ENCODE data around the gene SRD5A3.
"Not testable (repeated sequence)": the region's sequence is repeated elsewhere in the genome, so short reads cannot be mapped to it uniquely, and the experiment has no call there.

SRD5A3 gene

DNA sequence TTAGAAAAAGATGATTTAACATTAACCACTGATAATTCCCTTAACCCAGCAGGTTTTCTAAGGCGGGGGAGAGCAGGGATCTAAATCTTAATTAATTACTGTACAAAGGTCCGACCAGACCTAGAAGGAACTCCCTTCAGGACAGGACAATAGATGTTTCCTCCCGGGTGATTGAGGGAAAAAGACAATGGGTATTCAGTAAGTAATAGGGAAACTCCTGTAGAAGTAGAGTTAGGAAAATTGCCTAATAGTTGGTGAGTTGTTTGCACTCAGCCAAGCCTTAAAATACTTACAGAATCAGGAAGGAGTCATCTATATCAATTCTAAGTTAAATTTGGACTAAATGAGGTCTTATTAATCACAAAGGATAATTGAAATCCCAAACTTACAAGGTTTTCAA is 5.8 kb upstream of the SRD5A3 start:
- Histone ChIP-seq H3K4me3 (no peak overlapping the region), H3K27ac (no peak overlapping the region)

DNA sequence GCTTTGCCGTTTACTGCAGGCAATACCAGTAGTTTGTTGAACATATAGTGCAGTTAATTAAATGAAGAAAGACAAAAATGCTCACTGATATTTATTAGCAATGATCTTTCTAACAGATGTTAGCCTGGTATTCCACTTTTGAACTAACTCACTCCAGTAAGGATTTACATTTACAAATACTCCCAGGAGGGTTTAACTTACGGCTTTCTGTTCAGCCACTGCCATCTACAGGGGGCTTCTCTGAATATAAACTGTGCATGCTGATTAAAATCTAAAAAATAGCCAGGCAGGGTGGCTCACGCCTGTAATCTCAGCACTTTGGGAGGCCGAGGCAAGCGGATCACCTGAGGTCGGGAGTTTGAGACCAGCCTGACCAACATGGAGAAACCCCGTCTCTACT is 2.2 kb upstream of the SRD5A3 start:
- H3K4me3 ChIP-seq: no peak overlapping the region
- no peak overlapping the region for H3K27ac ChIP-seq

DNA sequence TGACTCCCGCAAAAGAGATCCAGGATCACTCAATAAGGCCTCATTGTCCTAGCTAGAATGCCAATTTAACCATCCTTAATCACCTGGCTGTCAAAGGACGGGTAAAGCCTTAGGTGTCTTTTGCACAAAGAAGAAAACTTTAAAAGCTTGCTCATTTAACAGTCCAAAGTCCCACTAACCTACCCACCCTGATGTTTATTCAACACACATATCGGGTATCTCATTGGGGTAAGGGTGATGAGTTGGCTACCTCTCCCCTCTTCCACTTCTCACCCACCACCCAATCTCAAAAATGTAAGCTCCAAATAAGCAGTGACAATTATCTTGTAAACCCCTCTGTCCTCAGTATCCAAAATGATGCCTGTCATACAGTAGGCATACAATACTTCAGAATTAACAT is 988 bp upstream of the SRD5A3 start:
- no peak overlapping the region for H3K27ac ChIP-seq
- H3K4me3 ChIP-seq: no peak overlapping the region

DNA sequence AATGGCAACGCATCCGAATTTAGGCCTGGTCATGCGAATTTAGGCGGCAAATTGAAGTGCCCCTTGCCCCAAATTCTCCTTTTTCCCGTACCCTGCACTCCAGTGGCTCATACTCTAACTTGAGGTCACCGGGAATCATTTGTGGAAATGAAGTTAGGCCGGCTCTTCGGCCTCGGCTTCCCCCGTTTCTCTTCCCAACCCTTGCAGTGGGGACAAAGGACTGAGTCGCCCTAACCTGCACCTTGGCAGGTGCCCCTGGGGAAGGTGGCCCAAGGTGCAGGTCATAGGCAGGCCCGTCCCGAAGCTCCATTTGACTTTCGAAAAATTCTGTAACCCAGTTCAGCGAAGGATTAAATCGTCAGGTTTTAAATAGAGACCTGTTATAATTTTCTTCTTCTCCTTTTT is 811 bp downstream of the SRD5A3 start:
- peak overlapping the region; percentile 74 to 97 (median 92) for H3K27ac ChIP-seq
- peak overlapping the region; percentile 53 to 86 (median 73) for H3K4me3 ChIP-seq

DNA sequence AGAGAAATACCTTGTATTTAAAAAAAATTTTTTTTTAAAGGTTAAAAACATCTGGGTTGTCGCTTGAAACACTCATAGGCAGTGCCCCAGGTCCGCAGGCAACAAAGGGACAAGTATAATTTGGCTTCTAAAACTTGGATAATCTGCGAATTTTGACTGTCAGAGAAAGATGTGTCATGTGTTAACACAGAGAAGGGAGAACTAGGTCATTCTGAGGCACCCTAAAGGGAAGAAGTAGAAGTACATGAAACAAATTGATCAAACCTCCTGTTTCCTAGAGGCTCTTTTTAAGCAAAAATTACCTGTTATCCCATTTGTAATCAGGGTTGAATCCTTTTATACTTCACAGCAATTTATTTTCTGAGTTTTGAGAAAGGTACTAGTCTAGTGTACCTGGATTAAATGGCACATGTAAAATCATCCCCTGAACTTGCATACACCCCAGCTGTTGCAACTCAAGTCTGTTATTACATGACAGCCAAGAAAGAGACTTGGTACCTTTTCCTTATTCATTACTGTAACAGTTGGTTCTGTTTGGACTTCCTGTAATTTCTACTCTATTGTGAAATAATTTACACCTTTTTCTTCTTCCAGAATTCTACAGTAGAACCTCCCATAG is 1.7 kb downstream of the SRD5A3 start:
- Histone ChIP-seq H3K27ac (peak overlapping the region in 8 of 21 experiments; percentile 83 to 97 (median 93)), H3K4me3 (no peak overlapping the region)

DNA sequence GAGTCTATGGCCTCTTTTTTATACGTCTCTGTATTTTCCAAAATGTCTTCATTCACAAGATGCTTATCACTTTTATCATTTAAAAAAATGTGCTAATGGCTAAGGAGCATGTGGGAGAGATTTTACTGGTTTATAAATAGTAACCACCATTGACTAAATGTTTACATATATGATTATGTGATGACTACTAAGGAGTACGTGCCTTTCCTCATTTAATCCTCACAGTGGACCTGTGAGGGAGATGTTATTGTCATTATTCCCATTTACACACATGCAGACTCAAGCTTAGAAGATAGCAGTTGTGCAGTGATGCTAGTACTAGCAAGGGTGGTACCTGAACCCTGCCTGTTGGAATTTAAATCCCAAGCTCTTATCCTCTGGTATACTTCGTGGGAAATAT is 2.4 kb downstream of the SRD5A3 start:
- no peak overlapping the region for H3K4me3 ChIP-seq
- H3K27ac ChIP-seq: no peak overlapping the region

DNA sequence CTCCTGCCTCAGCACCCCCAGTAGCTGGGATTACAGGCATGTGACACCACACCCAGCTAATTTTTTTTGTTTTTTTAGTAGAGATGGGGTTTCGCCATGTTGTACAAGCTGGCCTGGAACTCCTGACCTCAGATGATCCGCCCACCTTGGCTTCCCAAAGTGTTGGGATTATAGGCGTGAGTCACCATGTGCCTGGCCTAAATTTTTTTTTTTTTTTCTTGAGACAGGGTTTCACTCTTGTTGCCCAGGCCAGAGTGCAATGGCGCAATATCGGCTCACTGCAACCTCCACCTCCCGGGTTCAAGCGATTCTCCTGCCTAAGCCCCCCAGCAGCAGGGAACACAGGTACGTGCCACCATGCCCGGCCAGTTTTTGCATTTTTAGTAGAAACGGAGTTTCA is 4.8 kb downstream of the SRD5A3 start:
- H3K4me3 ChIP-seq, H3K27ac ChIP-seq: not testable (repeated sequence)

DNA sequence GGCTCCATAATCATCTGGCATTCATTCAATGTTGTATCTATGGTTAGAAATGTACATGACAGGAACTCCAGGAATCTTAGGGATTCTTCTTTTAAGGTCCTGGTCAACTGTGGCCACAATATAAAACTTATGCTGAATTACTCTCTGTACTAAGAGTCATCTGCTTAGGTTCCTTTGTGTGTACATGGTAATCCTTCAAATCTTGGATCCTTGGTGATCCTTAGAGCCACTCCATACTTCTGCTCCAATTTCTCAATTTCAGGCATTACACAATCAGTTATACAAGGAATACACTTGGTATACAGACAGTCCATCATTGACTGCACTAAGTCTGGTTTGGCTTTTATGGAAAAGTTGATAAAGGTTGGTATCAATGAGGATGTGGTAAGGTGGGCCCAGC is 5.8 kb downstream of the SRD5A3 start:
- no peak overlapping the region for H3K4me3 ChIP-seq

DNA sequence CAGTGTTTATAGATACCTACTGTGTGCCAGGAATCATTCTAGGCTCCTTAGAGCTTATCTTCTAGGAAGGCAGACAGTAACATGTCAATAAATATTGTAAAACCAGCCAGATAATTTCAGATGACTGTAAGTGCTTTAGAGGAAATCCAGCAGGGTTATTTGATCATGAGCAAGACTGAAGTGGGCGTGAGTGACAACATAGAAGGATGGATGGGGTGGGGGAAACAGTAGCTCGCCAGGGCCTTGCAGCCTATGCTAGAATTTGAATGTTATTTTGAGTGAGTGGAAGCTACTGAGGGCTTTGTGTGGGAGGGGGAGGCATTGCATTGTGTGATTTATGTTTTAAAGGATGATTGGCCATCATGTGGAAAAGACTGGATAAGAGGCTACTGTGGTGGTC is 6.7 kb downstream of the SRD5A3 start:
- no peak overlapping the region for H3K4me3 ChIP-seq
- no peak overlapping the region for H3K27ac ChIP-seq

More for the DNA sequence above, 5.8 kb downstream of the SRD5A3 start:
- H3K27ac ChIP-seq: no peak overlapping the region

DNA sequence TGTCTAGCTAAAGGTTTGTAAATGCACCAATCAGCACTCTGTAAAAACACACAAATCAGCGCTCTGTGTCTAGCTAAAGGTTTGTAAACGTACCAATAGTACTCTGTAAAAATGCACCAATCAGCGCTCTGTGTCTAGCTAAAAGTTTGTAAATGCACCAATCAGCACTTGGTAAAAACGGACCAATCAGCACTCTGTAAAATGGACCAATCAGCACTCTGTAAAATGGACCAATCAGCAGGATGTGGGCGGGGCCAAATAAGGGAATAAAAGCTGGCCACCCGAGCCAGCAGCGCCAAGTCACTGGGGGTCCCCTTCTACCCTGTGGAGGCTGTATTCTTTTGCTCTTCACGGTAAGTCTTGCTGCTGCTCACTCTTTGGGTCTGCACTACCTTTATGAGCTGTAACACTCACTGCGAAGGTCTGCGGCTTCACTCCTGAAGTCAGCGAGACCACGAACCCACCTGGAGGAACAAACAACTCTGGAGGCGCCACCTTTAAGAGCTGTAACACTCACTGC is 7.2 kb downstream of the SRD5A3 start:
- not testable (repeated sequence) for H3K4me3 ChIP-seq, H3K27ac ChIP-seq

DNA sequence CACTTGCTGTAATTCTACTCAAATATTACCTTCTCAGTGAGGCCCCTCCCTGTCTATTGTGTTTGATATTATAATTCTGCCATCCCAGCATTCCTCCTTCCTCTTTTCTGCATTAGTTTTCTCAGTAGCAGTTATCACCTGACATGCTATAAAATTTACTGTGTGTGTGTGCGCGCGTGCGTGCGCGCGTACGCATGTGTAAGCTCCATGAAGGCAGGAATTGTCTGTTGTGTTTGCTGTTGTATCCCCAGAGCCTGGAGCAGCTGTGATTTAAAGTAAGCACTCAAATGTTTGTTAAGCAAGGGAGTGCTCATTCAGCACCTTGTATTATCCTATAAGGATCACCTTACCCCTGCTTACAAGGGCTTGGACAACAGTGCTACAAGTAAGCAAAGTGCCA is 8.6 kb downstream of the SRD5A3 start:
- H3K4me3 ChIP-seq: no peak overlapping the region
- no peak overlapping the region for H3K27ac ChIP-seq

DNA sequence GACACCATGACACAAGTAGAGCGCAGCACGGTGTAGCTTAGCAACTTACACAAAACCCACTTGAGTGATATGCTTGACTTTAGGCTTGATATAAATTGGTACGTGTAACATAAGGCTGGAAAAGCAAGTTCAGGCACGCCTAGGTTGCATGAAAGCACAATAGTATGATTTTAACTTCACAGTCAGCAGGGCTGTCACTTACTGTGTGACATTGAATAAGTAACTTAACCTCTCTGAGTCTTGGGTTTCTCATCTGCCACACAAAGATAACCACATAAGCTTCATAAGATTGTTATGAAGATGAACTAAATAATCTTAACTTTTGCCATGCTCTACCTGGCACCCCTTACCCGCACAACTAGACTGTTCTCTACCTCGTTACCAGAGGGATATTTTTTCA is 9.5 kb downstream of the SRD5A3 start:
- H3K4me3 ChIP-seq: no peak overlapping the region
- no peak overlapping the region for H3K27ac ChIP-seq

DNA sequence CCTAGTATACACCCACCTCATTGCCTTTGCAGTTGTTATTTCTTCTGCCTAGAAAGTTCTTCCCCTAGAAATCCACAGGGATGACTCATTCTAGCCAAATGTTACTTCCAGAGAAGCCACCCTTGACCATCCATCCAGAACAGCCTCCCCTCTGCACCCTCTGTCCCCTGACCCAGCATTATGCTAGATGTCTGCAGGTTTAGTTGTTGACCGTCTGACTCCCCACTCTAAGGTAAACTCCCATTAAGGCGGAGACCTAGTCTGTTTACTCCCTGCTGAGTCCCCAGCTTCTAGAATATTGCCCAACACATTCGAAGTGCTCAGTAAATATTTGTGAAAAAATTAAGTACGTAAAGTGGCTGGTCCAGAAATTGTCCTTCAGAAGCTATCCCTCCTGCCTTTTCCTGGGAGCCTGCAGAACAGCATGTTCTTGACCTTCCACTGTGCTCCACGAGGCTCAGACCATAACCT is 11.0 kb downstream of the SRD5A3 start:
- peak overlapping the region in 6 of 21 experiments; percentile 19 to 65 (median 40) for H3K27ac ChIP-seq
- H3K4me3 ChIP-seq: no peak overlapping the region

DNA sequence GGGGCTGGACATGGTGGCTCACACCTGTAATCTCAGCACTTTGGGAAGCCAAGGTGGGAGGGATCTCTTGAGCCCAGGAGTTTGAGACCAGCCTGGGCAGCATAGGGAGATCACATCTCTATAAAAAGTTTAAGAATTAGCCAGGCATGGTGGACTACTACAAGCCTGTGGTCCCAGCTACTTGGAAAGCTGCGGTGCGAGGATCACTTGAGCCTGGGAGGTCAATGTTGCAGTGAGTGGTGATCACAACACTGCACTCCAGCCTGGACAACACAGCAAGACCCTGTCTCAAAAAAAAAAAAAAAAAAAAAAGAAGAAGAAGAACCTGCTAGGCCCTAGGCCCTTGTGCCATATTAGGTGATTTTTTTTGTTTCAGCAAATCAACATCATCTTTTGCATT is 12.2 kb downstream of the SRD5A3 start:
- peak overlapping the region in 11 of 21 experiments; percentile 14 to 65 (median 45) for H3K27ac ChIP-seq
- no peak overlapping the region for H3K4me3 ChIP-seq

DNA sequence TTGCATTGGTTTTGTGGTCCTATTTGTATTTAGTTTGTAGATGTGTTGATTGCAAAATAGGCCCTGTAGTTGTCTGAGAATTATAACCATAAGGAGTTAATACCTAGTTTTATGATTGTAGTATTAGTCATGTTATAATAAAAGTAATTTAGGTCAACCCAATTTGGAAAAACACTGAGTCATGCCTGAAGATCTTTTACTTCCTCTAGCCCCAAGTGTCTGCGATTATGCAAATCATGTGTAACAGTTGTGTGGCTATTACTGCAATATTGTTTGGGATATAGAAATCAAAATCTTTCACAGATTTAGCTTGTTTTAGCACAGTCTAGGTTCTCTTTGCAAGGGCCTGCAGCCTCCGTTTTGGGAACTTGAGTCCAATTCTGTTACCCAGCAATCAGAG is 12.6 kb downstream of the SRD5A3 start:
- Histone ChIP-seq H3K27ac (peak overlapping the region in 17 of 21 experiments; percentile 8 to 76 (median 66)), H3K4me3 (no peak overlapping the region)

DNA sequence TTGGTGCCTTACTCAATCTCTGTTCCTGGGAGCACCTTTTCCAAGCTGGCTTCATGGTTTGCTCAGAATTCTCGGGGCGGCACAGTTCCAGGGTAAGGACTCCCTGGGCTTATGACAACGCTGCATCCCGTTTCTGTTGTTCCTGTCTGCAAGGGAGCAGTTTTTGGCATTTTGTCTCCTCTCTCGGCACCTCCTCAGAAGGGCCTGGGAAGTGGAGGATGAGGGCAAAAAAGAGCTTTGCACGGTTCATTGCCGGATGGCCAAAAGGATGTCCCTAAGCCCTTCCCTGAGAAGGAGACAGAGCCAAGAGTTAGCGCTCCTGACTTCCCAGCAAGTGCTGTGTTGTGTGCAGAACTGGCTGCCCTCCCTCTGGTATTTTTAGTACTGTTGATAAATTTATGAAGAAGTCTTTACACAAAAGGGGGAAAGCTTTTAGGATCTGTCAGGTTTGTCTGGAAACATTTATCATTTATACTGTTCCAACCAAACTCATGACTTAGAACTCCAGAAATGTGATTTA is 13.4 kb downstream of the SRD5A3 start:
- Histone ChIP-seq H3K4me3 (no peak overlapping the region), H3K27ac (peak overlapping the region in 18 of 21 experiments; percentile 8 to 76 (median 64))

DNA sequence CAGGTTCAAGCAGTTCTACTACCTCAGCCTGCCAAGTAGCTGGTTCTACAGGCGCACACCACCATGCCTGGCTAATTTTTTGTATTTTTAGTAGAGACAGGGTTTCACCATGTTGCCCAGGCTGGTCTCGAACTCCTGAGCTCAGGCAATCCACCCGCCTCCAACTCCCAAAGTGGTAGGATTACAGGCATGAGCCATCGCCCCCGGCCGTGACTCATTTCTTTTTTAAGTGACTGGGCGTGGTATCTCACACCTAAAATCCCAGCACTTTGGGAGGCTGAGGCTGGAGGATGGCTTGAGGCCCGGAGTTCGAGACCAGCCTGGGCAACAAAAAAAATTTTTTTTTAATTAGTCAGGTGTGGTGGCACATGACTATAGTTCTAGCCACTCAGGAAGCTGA is 16.9 kb downstream of the SRD5A3 start:
- not testable (repeated sequence) for H3K4me3 ChIP-seq, H3K27ac ChIP-seq

DNA sequence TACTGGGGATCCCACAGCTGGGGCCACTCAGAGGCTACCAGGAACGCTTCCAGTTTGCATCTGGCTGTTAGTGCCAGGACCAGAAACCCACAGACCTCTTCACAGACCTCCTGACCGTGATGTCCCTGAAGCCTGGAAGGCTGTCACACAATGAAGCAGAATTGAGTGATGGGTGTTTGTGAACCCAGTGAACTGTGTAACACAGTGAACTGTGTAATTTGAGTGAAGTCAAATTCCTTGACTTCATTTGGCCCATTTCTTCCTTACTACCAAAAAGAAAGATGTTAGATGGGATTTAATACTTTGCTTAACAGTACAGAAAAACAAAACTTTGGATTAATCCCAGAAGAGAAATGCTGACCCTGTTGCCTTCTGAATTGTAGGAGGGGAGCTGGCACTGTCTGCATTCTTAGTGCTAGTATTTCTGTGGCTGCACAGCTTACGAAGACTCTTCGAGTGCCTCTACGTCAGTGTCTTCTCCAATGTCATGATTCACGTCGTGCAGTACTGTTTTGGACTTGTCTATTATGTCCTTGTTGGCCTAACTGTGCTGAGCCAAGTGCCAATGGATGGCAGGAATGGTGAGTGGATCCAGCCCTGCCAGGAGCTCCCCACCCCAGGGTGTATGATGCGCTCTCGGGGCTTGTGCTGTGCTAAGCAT is 17.8 kb downstream of the SRD5A3 start:
- no peak overlapping the region for H3K4me3 ChIP-seq
- H3K27ac ChIP-seq: peak overlapping the region in 2 of 21 experiments; percentile 8 to 17

DNA sequence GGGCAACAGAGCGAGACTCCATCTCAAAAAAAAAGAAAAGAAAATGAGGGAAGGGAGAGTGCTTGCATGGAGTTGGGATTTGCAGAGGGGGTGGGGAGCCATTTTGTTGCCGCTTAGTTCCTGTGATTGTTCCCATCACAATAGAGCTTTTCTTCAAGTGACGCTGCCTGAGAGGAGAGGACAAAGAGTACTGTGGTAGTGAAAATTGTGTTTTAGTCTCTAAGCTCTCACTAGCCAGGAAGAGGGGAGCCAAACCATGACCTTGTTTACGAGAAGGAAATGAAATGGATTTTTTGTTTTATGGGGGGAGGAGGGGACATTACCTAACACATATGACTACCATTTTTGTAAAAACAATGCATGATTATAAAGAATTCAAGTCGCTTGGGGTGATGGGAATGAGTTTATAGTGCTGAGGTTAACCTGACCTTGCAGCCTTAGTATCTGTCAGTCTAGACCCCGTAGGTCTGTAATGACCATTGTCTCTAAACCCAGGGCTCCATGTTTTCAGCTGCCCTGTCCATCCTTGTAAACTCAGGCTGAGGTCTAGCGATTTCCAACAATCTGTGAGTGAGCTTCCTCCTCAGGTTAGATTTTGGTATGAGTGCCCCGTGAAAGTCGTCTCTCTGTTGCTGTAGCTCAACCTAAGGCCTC is 18.8 kb downstream of the SRD5A3 start:
- Histone ChIP-seq H3K27ac (peak overlapping the region in 1 of 21 experiments; percentile 17), H3K4me3 (no peak overlapping the region)

DNA sequence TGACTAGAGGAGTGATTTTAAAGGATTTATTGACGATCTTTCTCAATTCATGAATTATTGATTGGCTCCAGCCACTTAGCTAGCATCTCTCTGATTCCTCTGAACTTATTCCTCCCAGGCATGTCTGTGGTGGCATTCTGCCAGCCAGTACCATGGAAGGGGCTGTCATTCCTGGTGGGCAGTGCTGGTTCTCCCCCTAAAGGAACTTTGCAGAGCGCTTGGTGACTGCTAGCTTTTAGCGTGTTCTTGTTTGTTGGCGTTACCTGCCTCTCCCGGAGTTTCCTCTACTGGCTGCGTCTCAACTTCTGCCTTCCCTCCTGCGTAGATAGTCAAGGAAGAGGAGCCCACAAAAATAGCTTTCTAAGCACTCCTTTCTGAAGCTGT is 19.3 kb downstream of the SRD5A3 start:
- H3K27ac ChIP-seq: peak overlapping the region in 1 of 21 experiments; percentile 5
- no peak overlapping the region for H3K4me3 ChIP-seq

DNA sequence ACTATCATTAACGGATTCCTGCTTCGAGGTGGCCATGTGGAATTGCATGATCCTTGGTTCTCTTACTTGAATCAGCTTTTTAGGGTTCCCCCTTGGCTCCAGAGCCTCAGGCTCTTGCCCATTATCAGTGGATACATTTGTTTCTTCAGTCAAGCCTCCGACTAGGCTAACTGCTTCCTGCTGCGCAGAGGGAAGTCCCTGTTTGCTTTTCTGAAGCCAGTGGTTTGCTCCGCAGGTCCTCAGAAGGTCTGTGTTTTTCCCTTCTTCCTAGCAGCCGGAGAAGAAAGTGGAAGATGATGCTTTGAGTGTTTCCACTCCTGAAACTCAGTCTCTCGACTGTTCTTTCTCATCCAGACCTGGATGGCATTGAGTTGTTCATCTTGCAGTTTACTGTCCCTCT is 20.6 kb downstream of the SRD5A3 start:
- Histone ChIP-seq H3K27ac (no peak overlapping the region), H3K4me3 (no peak overlapping the region)
